Activated gamma-delta T cell treated with Interleukin-2 at 50 U/mL for 16 hours (primary cell): ENCODE results near the gene KRTAP20-4.

Experiments used
- DNase-seq: peaks from one replicate; pipeline ENCODE4 v3.0.0-alpha.2; 2020

The KRTAP20-4 gene

DNA sequence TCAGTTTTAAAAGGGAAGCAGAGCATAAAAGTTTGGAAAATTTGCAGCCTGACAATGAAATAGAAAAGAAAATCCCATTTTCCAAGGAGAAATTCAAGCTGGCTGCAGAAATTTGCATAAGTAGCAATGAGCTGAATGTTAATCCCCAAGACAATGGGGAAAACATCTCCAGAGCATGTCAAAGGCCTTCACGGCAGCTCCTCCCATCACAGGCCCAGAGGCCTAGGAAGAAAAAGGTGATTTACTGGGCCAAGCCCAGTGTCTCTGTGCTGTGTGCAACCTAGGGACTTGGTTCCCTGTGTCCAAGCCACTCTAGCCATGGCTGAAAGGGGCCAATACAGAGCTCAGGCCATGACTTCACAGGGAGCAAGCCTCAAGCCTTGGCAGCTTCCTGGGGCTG, 48.3 kb downstream of the KRTAP20-4 start:
- no peak for DNase-seq
